HG03378 (cell line): ENCODE results near the gene RAP1GAP.

Source experiments
- ATAC-seq: cut with Tn5 transposase; IDR thresholded peaks from one replicate; pipeline ENCODE4 v1.9.1; 2021; ENCODE audit warnings: mild to moderate bottlenecking, moderate library complexity; ENCODE audit not compliant: unreplicated experiment

The RAP1GAP gene

GRCh38 chr1:21669258-21670058, at the start of gene RAP1GAP:
RAP1GAP (minus strand) TSS chr1:21669357; CDS start chr1:21620032, 49,325 bp downstream.
- ATAC-seq, result no peak

GRCh38 chr1:21716169-21716568, 47.0 kb upstream of the RAP1GAP start:
- ATAC-seq, result no peak

GRCh38 chr1:21707891-21708290, 38.7 kb upstream of the RAP1GAP start:
- no peak for ATAC-seq

GRCh38 chr1:21707086-21707840, 38.1 kb upstream of the RAP1GAP start:
- ATAC-seq, result no peak

- ATAC-seq, result no peak
Measured at GRCh38 chr1:21706151-21706835, 37.1 kb upstream of the RAP1GAP start.

- no peak for ATAC-seq
Measured at GRCh38 chr1:21705303-21705980, 36.3 kb upstream of the RAP1GAP start.

GRCh38 chr1:21704145-21704544, 35.0 kb upstream of the RAP1GAP start:
- no peak for ATAC-seq

- no peak for ATAC-seq
Measured at GRCh38 chr1:21703318-21703963, 34.3 kb upstream of the RAP1GAP start.

GRCh38 chr1:21702780-21703179, 33.6 kb upstream of the RAP1GAP start:
- no peak for ATAC-seq

- ATAC-seq, result no peak
Measured at GRCh38 chr1:21701401-21701800, 32.2 kb upstream of the RAP1GAP start.

- ATAC-seq, result no peak
Measured at GRCh38 chr1:21700094-21700493, 30.9 kb upstream of the RAP1GAP start.

GRCh38 chr1:21696931-21697330, 27.8 kb upstream of the RAP1GAP start:
- ATAC-seq, result no peak

- no peak for ATAC-seq
Measured at GRCh38 chr1:21693732-21694131, 24.6 kb upstream of the RAP1GAP start.

GRCh38 chr1:21691739-21692138, 22.6 kb upstream of the RAP1GAP start:
- no peak for ATAC-seq

- no peak for ATAC-seq
Measured at GRCh38 chr1:21689661-21690372, 20.7 kb upstream of the RAP1GAP start.

GRCh38 chr1:21687081-21687529, 17.9 kb upstream of the RAP1GAP start:
- no peak for ATAC-seq

- no peak for ATAC-seq
Measured at GRCh38 chr1:21685946-21686678, 17.0 kb upstream of the RAP1GAP start.

GRCh38 chr1:21681426-21681825, 12.3 kb upstream of the RAP1GAP start:
- no peak for ATAC-seq

- no peak for ATAC-seq
Measured at GRCh38 chr1:21680918-21681317, 11.8 kb upstream of the RAP1GAP start.
